Middle frontal gyrus (tissue), 1 donor: ENCODE measurements around the gene MLLT3.

Source experiments
- DNase-seq: peaks from one replicate; pipeline ENCODE4 v3.0.0-alpha.2; 2015; ENCODE audit warnings: low spot score; ENCODE audit errors: extremely low spot score

Gene MLLT3

GRCh38 chr9:20313415-20313814 lies 308.9 kb downstream of the MLLT3 start:
- no peak for DNase-seq

GRCh38 chr9:20312732-20313131 lies 309.6 kb downstream of the MLLT3 start:
- DNase-seq, result no peak

- no peak for DNase-seq
Measured at GRCh38 chr9:20310024-20310423, 312.3 kb downstream of the MLLT3 start.

- DNase-seq, result no peak
Measured at GRCh38 chr9:20309124-20309523, 313.2 kb downstream of the MLLT3 start.

- DNase-seq, result no peak
Measured at GRCh38 chr9:20307621-20308020, 314.7 kb downstream of the MLLT3 start.

- no peak for DNase-seq
Measured at GRCh38 chr9:20305452-20305851, 316.8 kb downstream of the MLLT3 start.

GRCh38 chr9:20303996-20304395 lies 318.3 kb downstream of the MLLT3 start:
- DNase-seq, result no peak

GRCh38 chr9:20303066-20303465 lies 319.2 kb downstream of the MLLT3 start:
- no peak for DNase-seq

- peak; percentile 8 for DNase-seq
Measured at GRCh38 chr9:20302197-20302596, 320.1 kb downstream of the MLLT3 start.

GRCh38 chr9:20300430-20301115 lies 321.7 kb downstream of the MLLT3 start:
- DNase-seq, result no peak

GRCh38 chr9:20297646-20298084 lies 324.6 kb downstream of the MLLT3 start:
- peak; percentile 18 for DNase-seq

GRCh38 chr9:20295555-20295954 lies 326.7 kb downstream of the MLLT3 start:
- no peak for DNase-seq

- DNase-seq, result no peak
Measured at GRCh38 chr9:20294046-20294750, 328.1 kb downstream of the MLLT3 start.

GRCh38 chr9:20292002-20292401 lies 330.3 kb downstream of the MLLT3 start:
- DNase-seq, result no peak
